Erythroblast (primary cell): ENCODE measurements around the gene CSTPP1.

Experiments
- GATA1 ChIP-seq: IDR thresholded peaks from 2 replicates; pipeline ENCODE4 v1.6.1; 2011; ENCODE audit warnings: low read depth, mild to moderate bottlenecking, control low read depth, low read length, moderate library complexity
- POLR2A ChIP-seq: IDR thresholded peaks from 2 replicates; pipeline ENCODE4 v1.6.1; 2011; ENCODE audit warnings: mild to moderate bottlenecking, low read length

DNA sequence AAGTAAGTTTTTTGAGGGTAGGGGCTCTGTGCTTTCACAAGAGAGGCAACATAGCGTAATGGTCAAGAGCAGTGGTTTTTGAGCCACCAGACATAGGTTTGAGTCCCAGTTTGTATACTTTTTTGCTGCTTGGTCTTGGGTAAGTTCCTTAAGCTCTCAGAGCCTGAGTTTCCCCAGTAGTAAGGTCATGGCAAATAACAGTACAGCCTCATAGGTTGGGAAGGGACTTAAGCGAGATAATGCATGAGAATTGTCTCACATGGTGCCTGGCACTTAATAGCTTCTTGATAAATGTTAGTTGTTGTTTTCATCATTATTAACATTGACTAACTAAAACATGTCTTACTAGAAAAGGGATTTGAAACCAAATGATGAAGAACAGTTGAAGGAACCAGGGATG is 157.0 kb downstream of the CSTPP1 start:
- TF ChIP-seq POLR2A (no peak), GATA1 (no peak)
